ENCODE data around the gene CPT1B.
A peak's percentile ranks its signal among the peaks of the same experiment; 100 is the strongest.
"Not testable (repeated sequence)": the region's sequence is repeated elsewhere in the genome, so short reads cannot be mapped to it uniquely, and the experiment has no call there.

The CPT1B gene

DNA sequence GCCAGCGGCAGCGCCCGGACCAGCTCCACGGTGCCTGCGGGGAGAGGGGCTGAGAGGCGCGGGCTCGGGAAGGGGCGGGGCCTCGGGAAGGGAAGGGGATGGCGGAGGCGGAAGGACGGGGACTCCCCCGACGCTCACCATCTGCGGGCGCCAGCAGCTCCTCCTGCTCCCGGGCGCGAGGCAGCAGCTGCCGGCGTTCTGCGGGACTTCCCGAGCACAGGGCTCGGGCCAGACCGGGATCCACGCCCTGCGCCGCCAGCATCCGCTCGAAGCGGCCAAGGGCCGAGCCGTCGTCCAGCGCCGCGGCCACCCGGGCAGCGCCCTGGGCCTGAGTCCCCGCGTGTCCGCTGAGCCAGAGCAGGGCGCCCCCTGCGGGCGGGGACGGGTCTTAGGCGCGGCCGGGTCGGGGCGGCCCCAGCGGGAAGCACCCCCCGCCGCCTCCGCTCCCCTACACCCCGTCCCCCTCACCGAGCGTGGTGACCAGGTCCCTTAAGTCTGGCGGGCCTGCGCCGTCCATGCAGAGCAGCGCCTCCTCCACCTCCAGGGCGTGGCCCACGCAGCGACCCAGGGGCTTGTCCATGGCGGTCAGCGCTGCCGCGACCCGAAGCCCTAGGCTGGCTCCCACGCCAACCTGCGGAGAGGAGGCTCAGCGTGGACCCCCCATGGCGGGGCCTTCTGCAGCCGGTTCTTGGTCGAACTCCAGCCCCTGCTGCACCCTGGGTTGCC lies 52.0 kb downstream of the CPT1B start:
- DNase-seq, result peak; percentile 86

DNA sequence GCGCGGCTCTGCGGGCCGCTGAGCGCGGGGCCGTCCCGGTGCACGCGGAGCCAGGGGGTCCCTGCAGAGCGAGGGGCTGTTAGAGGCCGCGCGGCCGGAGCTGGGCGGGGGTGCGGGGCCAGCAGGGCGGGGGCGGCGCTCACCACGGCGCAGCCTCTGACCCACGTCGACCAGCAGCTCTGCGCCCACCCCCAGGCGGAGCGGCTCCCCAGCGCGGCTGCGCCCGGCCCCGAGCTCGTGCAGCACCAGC lies 52.4 kb downstream of the CPT1B start:
- no peak for DNase-seq

DNA sequence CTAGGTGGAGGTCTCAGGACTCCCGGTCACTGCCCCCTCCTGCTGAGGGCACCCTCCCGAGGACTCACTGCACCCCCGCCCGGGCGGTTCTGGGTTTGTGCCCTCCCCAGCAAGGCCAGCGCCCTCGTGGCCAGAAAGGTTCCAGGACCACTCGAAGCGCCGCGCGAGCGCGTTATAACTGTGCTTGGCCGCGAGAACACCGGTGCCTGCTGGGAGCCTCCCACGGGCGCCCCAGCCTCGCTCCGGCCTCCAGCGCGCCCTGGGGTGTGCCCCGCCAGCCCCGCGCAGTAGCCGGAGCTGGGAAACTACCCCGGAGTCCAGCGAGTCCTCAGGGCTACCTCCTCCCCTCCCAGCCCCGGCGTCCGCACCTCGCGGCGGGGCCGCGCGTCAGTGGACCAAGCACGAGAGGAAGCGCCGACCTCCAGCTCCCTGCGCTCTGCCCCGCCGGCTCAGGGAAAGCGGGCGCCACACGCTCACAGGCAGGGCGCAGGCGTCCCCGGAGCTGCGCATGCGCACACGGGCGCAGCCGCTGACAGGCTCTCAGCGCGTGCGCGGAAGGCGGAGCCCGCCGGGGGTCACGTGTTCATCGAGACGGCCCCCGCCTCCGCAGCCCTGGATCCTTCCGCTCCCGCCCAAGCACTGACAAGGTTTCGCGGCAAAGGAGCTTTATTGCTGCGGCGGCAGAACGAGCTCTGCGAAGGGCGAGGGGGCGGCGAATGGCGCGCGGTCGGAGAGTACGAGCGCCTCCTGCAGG lies 52.9 kb downstream of the CPT1B start, which contains the start of gene SCO2:
SCO2 (minus strand) TSS at position 495 of the 754 bp plus-strand sequence. CDS start 1,187 bp downstream, outside the sequence.
- DNase-seq, result peak; percentile 97

DNA sequence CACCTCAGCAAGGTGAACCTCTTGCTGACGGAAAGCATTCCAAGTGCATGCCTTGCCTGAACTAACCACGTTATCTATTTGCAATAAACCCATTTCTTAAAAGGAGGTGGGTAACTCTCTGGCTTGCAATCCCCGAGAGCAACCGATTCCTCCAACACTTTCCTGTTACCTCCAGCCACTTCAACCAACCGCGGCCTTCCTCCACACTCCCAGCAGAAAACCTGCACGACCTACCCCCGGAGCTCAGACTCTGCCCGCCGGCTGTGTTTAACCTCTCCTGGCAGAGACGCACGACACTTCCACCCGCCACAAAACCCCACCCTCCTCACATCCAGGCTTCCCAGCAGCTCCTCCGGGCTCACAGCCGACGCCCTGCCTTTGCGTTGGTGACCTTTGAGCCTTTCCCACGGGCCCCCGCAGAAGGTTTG lies 53.5 kb downstream of the CPT1B start:
- DNase-seq, result no peak

DNA sequence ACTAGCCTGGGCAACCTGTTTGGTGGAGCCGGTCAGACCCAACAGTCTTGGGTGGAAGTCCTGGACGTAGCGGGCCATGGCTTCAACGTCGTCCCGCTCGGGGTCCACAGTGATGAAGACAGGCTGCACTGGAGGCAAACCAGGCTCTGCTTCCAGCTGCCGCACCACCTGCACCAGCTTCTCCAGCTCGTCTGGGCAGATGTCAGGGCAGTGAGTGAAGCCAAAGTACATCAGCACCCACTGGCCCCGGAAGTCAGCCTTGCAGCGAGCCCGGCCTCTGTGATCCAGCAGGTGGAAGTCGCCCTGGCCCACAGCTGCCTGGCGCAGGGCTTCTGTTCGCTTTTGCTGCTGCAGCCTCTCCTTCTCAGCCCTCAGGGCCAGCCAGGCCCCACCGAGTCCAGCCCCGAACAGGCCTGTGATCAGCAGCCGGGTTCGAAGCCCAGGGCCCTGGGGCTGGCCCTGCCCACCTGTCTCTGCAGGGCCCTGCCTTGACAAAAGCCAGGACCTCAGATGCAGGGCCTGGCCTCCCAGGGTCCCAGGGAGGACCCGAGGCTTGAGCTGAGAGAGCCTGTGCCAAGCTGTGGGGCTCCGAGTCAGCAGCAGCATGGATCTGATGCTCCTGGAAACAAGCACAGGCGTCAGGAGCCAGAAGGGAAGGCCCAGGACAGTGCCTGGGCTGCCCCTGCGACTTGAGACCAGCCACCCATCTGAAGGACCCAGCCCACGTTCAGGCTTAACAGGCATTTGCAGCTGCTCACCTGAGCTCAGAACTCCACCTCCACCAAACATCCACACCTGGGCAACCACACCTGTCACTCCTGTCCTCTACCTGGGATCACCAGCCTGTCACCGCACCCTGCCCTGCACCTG lies 54.2 kb downstream of the CPT1B start:
- no peak for DNase-seq

DNA sequence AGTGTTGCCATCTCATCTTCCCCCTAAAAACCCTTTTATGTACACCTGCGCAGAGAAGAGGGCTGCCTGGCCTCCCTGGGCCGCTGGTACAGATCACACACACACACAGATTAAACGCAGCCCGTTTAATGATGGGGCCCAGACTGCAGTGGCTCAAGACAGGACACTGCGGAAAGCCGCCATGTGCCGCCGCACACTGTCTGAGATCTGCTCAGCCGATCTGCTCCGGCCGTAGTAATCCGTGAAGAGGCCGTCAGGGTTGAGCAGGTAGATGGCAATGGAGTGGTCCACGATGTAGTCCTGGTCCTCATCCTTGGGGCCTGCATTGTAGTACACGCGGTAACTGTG lies 54.8 kb downstream of the CPT1B start:
- no peak for DNase-seq

DNA sequence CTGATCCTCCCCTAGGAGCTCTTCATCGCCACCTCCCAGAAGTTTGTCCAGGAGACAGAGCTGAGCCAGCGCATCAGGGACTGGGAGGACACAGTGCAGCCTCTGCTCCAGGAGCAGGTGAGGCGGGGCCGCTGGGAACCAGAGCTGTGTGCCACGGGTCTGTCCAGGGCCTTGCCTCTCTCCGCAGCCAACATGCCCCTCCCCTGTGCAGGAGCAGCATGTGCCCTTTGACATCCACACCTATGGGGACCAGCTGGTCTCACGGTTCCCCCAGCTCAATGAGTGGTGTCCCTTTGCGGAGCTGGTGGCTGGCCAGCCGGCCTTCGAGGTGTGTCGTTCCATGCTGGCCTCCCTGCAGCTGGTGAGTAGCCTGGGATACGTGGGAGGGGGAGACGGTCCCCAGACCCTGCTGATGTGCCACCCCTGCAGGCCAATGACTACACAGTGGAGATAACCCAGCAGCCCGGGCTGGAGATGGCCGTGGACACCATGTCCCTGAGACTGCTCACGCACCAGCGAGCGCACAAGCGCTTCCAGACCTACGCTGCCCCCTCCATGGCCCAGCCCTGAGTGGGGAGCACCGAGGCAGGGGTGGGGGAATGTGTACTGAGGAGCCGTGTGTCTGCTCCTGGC lies 55.3 kb downstream of the CPT1B start:
- DNase-seq, result no peak

DNA sequence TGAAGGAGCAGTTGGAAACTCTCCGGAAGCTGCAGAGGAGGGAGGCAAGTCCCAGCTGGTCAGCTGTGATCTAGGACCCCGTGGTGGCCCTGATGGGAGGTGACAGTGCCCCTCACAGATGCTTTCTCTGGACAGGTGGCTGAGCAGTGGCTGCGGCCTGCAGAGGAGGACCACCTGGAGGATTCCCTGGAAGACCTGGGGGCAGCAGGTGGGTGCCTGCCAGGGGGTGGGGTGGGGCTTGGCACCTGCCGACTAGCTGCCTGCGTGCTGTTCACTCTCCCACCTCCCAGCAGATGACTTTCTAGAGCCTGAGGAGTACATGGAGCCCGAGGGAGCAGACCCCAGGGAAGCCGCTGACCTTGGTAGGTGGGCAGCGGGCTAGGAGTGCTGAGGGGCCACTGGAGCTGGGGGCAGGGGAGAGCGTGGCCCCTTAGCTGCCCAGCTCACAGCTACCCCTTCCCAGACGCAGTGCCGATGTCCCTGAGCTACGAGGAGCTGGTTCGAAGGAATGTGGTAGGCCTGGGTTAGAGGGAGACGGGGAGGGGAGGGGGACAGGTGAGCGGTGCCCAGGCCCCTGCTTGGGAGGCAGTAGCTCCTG lies 55.9 kb downstream of the CPT1B start:
- DNase-seq, result no peak

DNA sequence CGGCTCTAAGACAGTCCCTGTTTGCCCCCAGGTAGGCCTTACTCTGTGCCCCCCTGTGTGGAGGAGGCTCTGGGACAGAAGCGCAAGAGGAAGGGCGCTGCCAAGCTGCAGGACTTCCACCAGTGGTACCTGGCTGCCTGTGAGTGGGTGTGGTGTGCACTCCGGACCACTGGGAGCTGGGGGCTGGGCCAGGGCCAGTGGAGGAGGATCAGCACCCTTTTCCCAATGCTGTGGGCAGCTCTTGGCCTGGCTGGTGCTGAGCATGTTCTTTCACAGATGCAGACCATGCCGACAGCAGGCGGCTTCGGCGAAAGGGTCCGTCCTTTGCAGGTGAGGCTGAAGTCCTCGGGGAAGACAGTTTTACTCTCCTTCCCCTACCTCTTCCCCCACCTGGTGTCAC lies 56.5 kb downstream of the CPT1B start:
- no peak for DNase-seq

DNA sequence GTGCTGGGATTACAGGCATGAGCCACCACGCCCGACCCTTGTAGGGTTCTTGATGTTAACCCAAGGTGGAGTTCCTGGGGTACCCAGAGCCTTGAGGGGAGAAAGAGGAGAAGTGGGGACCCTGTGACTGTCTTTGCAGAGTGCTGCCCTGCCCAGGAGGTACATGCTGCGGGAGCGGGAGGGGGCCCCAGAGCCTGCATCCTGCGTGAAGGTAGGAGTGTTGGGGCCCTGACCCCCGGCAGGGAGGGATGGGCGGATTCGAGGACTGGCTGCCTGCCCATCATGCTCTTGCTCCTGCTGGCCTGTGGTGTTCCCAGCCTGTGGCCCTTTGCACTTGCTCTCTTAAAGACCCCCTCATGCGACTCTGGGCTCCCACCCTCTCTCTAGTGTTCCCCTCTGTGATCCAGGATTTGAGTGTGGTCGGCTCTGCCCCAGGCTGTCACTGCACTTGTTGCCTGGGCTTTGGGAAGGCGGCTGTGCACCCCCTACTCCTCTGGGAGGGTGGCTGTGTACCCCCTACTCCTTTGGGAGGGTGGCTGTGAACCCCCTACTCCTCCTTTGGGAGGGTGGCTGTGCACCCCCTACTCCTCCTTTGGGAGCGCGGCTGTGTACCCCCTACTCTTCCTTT lies 57.3 kb downstream of the CPT1B start:
- DNase-seq, result no peak

DNA sequence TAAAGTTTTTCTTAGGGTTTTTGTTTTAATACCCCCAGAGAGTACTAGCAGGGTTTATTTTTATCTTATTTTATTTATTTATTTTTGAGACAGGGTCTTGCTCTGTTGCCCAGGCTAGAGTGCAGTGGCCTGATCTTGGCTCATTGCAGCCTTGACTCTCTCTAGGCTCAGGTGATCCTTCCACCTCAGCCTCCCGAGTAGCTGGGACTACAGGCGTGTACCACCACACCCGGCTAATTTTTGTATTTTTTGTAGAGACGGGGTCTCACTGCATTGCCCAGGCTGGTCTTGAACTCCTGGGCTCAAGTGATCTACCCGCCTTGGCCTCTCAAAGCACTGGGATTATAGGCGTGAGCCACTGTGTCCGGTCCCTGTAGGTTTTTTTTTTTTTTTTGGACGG lies 58.0 kb downstream of the CPT1B start:
- not testable (repeated sequence) for DNase-seq

DNA sequence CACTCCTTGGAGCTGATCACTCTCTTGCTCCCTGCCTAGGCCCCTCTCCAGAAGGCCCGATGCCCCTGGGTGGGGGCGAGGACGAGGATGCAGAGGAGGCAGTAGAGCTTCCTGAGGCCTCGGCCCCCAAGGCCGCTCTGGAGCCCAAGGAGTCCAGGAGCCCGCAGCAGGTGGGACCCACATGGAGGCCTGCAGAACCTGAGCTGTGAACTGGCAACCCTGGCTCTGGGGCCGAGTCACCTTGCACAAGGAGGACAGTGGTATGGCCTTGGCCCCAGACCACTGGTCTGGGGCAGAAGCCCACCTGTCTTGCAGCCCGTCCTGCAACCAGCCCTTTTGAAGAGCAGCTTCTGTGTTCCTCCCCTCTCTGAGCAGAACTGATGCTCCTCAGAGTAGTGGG lies 59.1 kb downstream of the CPT1B start:
- DNase-seq, result no peak

Measured in CD4-positive, alpha-beta T cell treated with Interferon gamma for 1 hour (primary cell).